Ishikawa (cell line): ENCODE results near the gene SLC43A3.

Source experiments
- CEBPB ChIP-seq: IDR thresholded peaks from 2 replicates; pipeline ENCODE4 v1.6.1; 2012
- CREB1 ChIP-seq: IDR thresholded peaks from 2 replicates; pipeline ENCODE4 v1.6.1; 2012; ENCODE audit warnings: low read depth
- EP300 ChIP-seq: IDR thresholded peaks from 2 replicates; pipeline ENCODE4 v1.6.1; 2012; ENCODE audit warnings: borderline replicate concordance
- FOXM1 ChIP-seq: IDR thresholded peaks from 2 replicates; pipeline ENCODE4 v1.6.1; 2012; ENCODE audit warnings: low read depth, borderline replicate concordance
- TAF1 ChIP-seq: IDR thresholded peaks from 2 replicates; pipeline ENCODE4 v1.6.1; 2012; ENCODE audit warnings: low read depth, mild to moderate bottlenecking
- TCF12 ChIP-seq: IDR thresholded peaks from 2 replicates; pipeline ENCODE4 v1.6.1; 2012; ENCODE audit warnings: low read depth
- TEAD4 ChIP-seq: IDR thresholded peaks from 2 replicates; pipeline ENCODE4 v1.6.1; 2012
- YY1 ChIP-seq: IDR thresholded peaks from 2 replicates; pipeline ENCODE4 v1.6.1; 2012; ENCODE audit warnings: low read depth
- TF ChIP-seq, protein P1 (sequence below): IDR thresholded peaks from 2 replicates; pipeline ENCODE4 v1.6.1; 2012
- TF ChIP-seq, protein P2 (sequence below): IDR thresholded peaks from 2 replicates; pipeline ENCODE4 v1.6.1; 2012; ENCODE audit warnings: low read depth, mild to moderate bottlenecking

DNA sequence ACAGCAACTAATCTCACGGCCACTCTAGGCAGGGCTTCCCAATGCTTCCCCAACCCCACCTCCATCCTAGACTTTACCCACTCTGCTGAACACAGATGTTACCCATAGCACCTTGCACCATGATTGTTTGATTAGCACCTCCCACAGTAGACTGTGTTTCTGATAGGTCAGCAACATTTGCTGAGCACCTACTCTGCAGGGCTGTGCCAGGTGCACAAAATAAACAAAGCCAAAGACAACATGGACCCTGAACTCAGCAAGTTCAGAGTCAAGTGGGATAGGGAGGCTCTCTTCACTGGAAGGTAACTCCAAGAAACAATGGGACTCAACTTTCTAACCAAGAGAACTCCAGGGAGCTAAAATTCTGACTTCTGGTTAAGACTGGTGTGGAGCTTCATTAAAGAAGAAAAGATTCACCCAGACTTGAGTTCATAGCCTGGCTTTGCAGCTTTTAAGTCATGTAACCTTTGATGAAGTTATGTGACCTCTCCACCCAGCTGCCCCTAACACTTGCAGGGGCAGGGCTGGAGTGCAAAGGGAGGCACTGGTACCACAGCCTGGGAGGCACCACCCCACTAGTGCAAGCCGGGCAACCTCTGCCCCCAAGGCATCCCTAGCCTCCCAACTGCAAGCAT lies 26.7 kb upstream of the SLC43A3 start:
- TF ChIP-seq YY1: no peak
- TF ChIP-seq EP300: no peak
- TF ChIP-seq TCF12: no peak
- no peak for TF ChIP-seq CEBPB
- TF ChIP-seq, protein P1, sequence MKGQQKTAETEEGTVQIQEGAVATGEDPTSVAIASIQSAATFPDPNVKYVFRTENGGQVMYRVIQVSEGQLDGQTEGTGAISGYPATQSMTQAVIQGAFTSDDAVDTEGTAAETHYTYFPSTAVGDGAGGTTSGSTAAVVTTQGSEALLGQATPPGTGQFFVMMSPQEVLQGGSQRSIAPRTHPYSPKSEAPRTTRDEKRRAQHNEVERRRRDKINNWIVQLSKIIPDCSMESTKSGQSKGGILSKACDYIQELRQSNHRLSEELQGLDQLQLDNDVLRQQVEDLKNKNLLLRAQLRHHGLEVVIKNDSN: no peak
- TF ChIP-seq, protein P2, sequence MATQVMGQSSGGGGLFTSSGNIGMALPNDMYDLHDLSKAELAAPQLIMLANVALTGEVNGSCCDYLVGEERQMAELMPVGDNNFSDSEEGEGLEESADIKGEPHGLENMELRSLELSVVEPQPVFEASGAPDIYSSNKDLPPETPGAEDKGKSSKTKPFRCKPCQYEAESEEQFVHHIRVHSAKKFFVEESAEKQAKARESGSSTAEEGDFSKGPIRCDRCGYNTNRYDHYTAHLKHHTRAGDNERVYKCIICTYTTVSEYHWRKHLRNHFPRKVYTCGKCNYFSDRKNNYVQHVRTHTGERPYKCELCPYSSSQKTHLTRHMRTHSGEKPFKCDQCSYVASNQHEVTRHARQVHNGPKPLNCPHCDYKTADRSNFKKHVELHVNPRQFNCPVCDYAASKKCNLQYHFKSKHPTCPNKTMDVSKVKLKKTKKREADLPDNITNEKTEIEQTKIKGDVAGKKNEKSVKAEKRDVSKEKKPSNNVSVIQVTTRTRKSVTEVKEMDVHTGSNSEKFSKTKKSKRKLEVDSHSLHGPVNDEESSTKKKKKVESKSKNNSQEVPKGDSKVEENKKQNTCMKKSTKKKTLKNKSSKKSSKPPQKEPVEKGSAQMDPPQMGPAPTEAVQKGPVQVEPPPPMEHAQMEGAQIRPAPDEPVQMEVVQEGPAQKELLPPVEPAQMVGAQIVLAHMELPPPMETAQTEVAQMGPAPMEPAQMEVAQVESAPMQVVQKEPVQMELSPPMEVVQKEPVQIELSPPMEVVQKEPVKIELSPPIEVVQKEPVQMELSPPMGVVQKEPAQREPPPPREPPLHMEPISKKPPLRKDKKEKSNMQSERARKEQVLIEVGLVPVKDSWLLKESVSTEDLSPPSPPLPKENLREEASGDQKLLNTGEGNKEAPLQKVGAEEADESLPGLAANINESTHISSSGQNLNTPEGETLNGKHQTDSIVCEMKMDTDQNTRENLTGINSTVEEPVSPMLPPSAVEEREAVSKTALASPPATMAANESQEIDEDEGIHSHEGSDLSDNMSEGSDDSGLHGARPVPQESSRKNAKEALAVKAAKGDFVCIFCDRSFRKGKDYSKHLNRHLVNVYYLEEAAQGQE: no peak
- no peak for TF ChIP-seq CREB1
- no peak for TF ChIP-seq TEAD4
- TF ChIP-seq TAF1: no peak
- TF ChIP-seq FOXM1: no peak
